GM12874 (cell line): ENCODE measurements around the gene DPF1.

ENCODE experiments used
- CTCF ChIP-seq: IDR thresholded peaks from 2 replicates; pipeline ENCODE4 v1.5.1; 2011; ENCODE audit warnings: low read depth, mild to moderate bottlenecking, control low read depth, low read length, moderate library complexity; ENCODE audit not compliant: insufficient read depth

Gene DPF1

GRCh38 chr19:38247126-38247525, 23.1 kb upstream of the DPF1 start:
- no peak for TF ChIP-seq CTCF

- TF ChIP-seq CTCF: no peak
Observed at GRCh38 chr19:38245826-38246498, 21.9 kb upstream of the DPF1 start.

- TF ChIP-seq CTCF: no peak
Observed at GRCh38 chr19:38243279-38243673, 19.3 kb upstream of the DPF1 start.

GRCh38 chr19:38239816-38240215, 15.8 kb upstream of the DPF1 start:
- TF ChIP-seq CTCF: no peak

- TF ChIP-seq CTCF: no peak
Observed at GRCh38 chr19:38234615-38235014, 10.6 kb upstream of the DPF1 start.

GRCh38 chr19:38233740-38234251, 9.8 kb upstream of the DPF1 start:
- TF ChIP-seq CTCF: peak; percentile 88

- no peak for TF ChIP-seq CTCF
Observed at GRCh38 chr19:38231918-38232317, 7.9 kb upstream of the DPF1 start.
